T-helper 17 cell (primary cell): ENCODE results near the gene NINJ2. TPM values are rescaled to one million over a fixed set of nuclear protein-coding genes. Genes with fewer than 3 reads are reported as not detected.
A peak's percentile ranks its signal among the peaks of the same experiment; 100 is the strongest.
"Not testable (repeated sequence)": the region's sequence is repeated elsewhere in the genome, so short reads cannot be mapped to it uniquely, and the experiment has no call there.

ENCODE experiments used
- ATAC-seq: fragments of 150-1000 bp; cut with Tn5 transposase; 2 replicates; pipeline ENCODE4 v1.10.0; 2021; ENCODE audit warnings: mild to moderate bottlenecking, moderate library complexity
- DNase-seq, 3 donors: peaks; one replicate each; pipeline versions ENCODE4 v3.0.0 to v3.0.0-alpha.2; 2020 to 2021
- H3K9me3 ChIP-seq: one replicate; pipeline ENCODE4 v1.7.0; 2013; ENCODE audit warnings: low read length, mild to moderate bottlenecking; ENCODE audit not compliant: control insufficient read depth, poor library complexity, severe bottlenecking
- H3K27ac Mint-ChIP-seq: one replicate; pipeline ENCODE4 v1.8.0; 2022; ENCODE audit warnings: mild to moderate bottlenecking, moderate library complexity, mixed read lengths
- H3K27me3 Mint-ChIP-seq: one replicate; pipeline ENCODE4 v1.8.0; 2022; ENCODE audit warnings: mixed read lengths
- H3K36me3 Mint-ChIP-seq: one replicate; pipeline ENCODE4 v1.8.0; 2022; ENCODE audit warnings: low read depth, mixed read lengths
- H3K4me1 Mint-ChIP-seq: one replicate; pipeline ENCODE4 v1.8.0; 2022; ENCODE audit warnings: mild to moderate bottlenecking, mixed read lengths
- H3K4me3 Mint-ChIP-seq: one replicate; pipeline ENCODE4 v1.8.0; 2022; ENCODE audit warnings: mild to moderate bottlenecking, moderate library complexity, mixed read lengths
- total RNA-seq, 4 donors: library from RNA in 2 of 4; stranded (reverse) in 2 of 4; gene quantifications; one replicate each; pipeline ENCODE4 v1.2.3 and lab custom pipeline; 2022 to 2026

The NINJ2 gene
- total RNA-seq, 2 donors from 2014 or later = 6.1 to 6.3 TPM

GRCh38 chr12:578748-579419 lies 84.4 kb downstream of the NINJ2 start:
- peaks cover 5% of the 10 kb centered on the region for H3K36me3 Mint-ChIP-seq

GRCh38 chr12:577994-578747 lies 85.1 kb downstream of the NINJ2 start:
- not testable (repeated sequence) for H3K4me1 Mint-ChIP-seq, H3K36me3 Mint-ChIP-seq, H3K9me3 ChIP-seq, ATAC-seq, DNase-seq, H3K27me3 Mint-ChIP-seq, H3K4me3 Mint-ChIP-seq
- H3K27ac Mint-ChIP-seq = peak overlapping the region; percentile 21

More at GRCh38 chr12:578748-579419, 84.4 kb downstream of the NINJ2 start:
- Mint-ChIP-seq H3K27me3 (no peaks in the 10 kb centered on the region), H3K27ac (no peak overlapping the region), H3K4me3 (no peak overlapping the region), H3K4me1 (peaks cover 9% of the 10 kb centered on the region)
- DNase-seq (no peak), ATAC-seq (no peak)
- no peaks in the 10 kb centered on the region for H3K9me3 ChIP-seq

DNA sequence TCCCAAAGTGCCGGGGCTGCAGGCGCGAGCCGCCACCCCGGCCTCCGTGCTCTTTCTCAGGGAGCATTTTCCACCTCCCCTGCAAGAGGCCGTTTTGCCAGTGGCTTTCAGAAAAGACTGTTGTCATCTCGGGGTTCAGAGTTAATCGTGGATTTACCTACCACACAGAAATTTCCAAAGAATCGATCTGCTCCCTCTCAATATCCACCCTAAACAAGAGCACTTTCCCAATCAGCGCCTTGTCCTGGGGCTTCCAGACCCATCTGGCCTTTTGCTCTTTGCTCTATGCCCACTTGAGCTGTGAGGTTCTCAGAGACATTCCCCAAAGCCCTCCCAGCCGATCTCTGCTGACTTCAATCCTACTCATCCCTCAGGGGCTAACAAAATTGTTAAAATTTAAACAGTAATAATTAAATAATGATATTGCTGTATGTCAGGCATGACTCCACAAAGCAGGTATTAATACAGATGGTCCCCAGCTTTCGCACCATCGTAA lies 86.6 kb downstream of the NINJ2 start:
- no peaks in the 10 kb centered on the region for H3K9me3 ChIP-seq
- peak overlapping the region; percentile 15 for H3K4me3 Mint-ChIP-seq
- peaks cover 5% of the 10 kb centered on the region for H3K36me3 Mint-ChIP-seq
- H3K4me1 Mint-ChIP-seq = peaks cover 9% of the 10 kb centered on the region
- ATAC-seq (no peak), DNase-seq (no peak)
- H3K27me3 Mint-ChIP-seq = no peaks in the 10 kb centered on the region
- peak overlapping the region; percentile 61 for H3K27ac Mint-ChIP-seq

DNA sequence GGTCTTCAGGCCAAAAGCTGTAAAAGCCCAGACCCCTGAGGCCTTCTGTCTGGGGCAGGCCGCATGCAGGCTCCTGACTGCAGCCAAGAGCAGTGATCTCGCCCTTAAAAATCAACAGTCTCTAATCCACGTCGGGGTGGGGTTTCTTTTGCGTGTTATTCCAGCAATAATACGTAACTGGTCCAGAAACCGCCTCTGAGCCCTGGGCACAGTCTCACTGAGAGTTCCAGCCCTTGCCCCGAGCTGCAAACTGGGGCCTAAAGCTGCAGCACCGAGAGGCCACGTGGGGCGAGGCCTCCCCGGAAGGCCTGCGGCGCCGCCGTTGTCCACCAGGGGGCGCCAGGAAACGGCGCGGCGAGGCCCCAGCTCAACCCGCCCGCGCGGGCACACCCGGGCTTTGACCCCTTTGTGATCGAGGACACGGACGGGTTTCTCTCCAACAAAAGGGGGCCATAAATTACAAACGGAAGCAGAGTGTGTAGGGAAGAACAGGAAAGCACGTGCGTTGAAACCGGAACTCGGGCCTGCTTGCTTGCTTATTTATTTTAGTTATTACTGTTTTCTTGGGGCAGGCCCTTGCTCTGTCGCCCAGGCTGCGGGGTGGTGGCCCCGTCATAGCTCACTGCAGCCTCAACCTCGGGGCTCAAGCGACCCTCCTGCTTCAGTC lies 87.2 kb downstream of the NINJ2 start:
- peaks cover 5% of the 10 kb centered on the region for H3K36me3 Mint-ChIP-seq
- DNase-seq (peak; percentile 78 to 91 (median 81)), ATAC-seq (peak; percentile 99)
- peak overlapping the region; percentile 61 for H3K27ac Mint-ChIP-seq
- peaks cover 9% of the 10 kb centered on the region for H3K4me1 Mint-ChIP-seq
- H3K9me3 ChIP-seq = no peaks in the 10 kb centered on the region
- H3K27me3 Mint-ChIP-seq = no peaks in the 10 kb centered on the region
- H3K4me3 Mint-ChIP-seq = peak overlapping the region; percentile 68

- Mint-ChIP-seq H3K4me3 (peak overlapping the region; percentile 36), H3K27me3 (no peaks in the 10 kb centered on the region), H3K4me1 (peaks cover 3% of the 10 kb centered on the region), H3K27ac (peak overlapping the region; percentile 29), H3K36me3 (no peaks in the 10 kb centered on the region)
- H3K9me3 ChIP-seq = no peaks in the 10 kb centered on the region
- DNase-seq (no peak), ATAC-seq (no peak)
Observed at GRCh38 chr12:575129-575502, 88.1 kb downstream of the NINJ2 start.

DNA sequence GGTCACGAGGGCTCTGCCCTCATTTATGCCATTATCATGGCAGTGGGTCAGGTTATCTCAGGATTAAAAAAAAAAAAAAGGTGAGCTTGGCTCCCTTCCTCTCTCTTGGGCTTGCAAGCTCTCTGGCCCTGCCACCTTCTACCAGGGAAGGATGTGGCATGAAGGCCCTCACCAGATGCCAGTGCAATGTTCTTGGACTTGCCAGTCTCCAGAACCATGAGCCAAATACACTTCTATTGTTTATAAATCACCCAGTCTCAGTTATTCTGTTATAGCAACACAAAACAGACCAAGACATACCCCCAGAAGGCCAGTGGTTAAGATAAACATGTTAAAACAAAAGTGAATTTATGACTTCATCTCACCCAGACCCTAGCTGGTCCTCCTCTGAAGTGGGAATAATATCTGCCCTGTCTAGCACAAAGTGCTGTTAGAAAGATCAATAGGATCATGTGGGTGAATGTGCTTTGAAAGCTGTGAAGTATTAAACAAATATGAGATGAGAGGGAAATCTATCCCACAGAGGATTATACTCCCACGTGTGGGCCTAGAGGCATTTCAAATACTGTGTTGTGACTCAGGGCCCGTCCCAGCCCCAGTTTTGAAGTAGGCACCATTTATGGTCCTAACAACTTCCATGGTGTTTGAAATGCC lies 88.6 kb downstream of the NINJ2 start:
- ATAC-seq = no peak
- no peak for DNase-seq
- Mint-ChIP-seq H3K36me3 (no peaks in the 10 kb centered on the region), H3K27ac (peak overlapping the region; percentile 29), H3K27me3 (no peaks in the 10 kb centered on the region), H3K4me1 (peaks cover 6% of the 10 kb centered on the region), H3K4me3 (peak overlapping the region; percentile 36)
- H3K9me3 ChIP-seq = no peaks in the 10 kb centered on the region

GRCh38 chr12:573232-573631 lies 90.0 kb downstream of the NINJ2 start:
- ATAC-seq (no peak), DNase-seq (no peak)
- H3K9me3 ChIP-seq = no peaks in the 10 kb centered on the region
- H3K36me3 Mint-ChIP-seq = no peaks in the 10 kb centered on the region
- H3K27ac Mint-ChIP-seq = no peak overlapping the region
- peak overlapping the region; percentile 49 for H3K4me3 Mint-ChIP-seq
- H3K27me3 Mint-ChIP-seq = no peaks in the 10 kb centered on the region
- H3K4me1 Mint-ChIP-seq = peaks cover 13% of the 10 kb centered on the region

DNA sequence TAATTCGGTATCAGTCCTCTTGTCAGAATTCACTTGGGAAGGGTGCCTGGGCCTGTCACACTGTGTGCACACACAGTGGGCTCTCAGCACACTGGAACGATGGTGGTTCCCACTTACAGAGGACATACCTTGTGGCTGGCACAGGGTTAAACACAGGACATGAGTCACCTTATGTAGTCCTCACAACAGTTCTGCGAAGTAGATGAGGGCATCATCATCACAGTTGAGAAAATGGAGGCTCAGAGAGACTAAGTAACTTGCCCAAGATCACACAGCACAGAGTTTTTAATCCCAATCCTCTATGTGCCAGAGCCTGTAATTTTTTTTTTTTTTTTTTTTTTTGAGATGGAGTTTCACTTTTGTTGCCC lies 90.7 kb downstream of the NINJ2 start:
- H3K9me3 ChIP-seq = no peaks in the 10 kb centered on the region
- ATAC-seq (no peak), DNase-seq (no peak)
- Mint-ChIP-seq H3K27ac (no peak overlapping the region), H3K36me3 (no peaks in the 10 kb centered on the region), H3K4me3 (no peak overlapping the region), H3K27me3 (no peaks in the 10 kb centered on the region), H3K4me1 (peaks cover 15% of the 10 kb centered on the region)

GRCh38 chr12:571795-572531 lies 91.3 kb downstream of the NINJ2 start:
- Mint-ChIP-seq H3K4me1 (peaks cover 20% of the 10 kb centered on the region), H3K27ac (no peak overlapping the region), H3K4me3 (peak overlapping the region; percentile 59), H3K27me3 (no peaks in the 10 kb centered on the region), H3K36me3 (no peaks in the 10 kb centered on the region)
- no peaks in the 10 kb centered on the region for H3K9me3 ChIP-seq
- no peak for ATAC-seq
- DNase-seq = no peak

DNA sequence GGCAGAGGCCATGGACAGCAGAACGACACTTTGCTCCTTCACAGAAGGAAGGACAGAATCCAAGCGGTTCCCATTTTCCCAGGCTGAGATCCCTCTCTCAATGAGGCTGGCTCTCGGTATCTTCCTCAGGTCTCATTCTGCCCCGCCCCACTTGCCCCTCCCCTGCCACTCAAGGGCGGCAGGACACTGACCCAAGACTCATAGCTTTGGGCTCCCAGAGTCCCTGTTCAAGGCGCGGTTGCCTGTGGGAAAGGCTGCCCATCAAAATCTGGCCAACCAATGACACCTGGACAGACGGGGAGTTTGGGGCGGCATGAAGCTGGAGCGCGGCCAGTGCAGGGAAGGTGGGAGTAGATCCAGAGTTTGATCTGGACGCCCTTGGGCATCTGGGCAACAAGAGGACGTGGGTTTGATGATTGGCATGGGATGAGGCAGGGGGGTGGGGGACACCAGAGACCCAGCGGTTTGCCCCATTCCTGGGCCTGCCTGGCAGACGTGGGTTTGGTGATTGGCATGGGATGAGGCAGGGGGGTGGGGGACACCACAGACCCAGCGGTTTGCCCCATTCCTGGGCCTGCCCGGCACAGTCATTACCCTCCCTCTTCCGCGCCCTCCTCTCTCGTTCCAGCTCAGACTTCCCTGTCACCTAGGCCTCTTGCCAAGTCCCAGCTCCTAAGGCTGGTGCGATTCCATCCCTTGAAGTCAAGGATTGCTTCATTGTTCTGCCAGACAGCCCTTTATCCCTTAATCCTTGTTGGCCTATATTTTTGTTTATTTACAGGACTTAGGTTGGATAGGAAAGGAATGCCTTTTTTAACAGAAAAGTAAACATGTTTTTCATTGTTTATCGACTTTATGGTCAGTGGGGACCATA lies 92.1 kb downstream of the NINJ2 start:
- no peak for ATAC-seq
- H3K36me3 Mint-ChIP-seq = no peaks in the 10 kb centered on the region

DNA sequence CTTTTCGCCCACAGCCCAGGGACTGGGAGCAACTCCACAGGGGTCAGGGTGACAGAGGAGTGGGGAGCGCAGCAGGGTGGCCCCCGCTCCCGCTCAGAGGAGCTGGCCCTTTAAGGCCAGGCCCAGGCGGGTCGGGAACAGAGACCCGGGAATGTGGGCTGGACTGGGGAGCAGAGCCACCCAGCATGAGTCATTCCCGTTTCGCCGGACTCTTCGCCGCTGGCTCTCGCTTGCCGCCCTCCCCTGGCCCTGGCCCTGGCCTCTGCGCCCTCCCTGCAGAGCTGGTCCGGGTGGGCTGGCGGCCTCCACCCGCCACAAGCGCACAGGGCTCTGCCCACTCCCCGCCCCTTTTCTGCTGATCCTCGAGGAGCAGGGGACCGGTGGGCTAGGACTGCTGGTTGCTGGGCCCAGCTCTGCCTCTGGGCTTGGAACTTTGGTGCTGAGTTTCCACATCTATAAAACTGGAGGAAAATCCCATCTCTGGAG lies 92.8 kb downstream of the NINJ2 start:
- no peaks in the 10 kb centered on the region for H3K27me3 Mint-ChIP-seq
- DNase-seq (no peak), ATAC-seq (no peak)
- no peak overlapping the region for H3K27ac Mint-ChIP-seq
- peak overlapping the region; percentile 59 for H3K4me3 Mint-ChIP-seq
- no peaks in the 10 kb centered on the region for H3K9me3 ChIP-seq
- peaks cover 29% of the 10 kb centered on the region for H3K4me1 Mint-ChIP-seq
- H3K36me3 Mint-ChIP-seq = no peaks in the 10 kb centered on the region

More for the DNA sequence above, 92.1 kb downstream of the NINJ2 start:
- no peak for DNase-seq
- H3K4me3 Mint-ChIP-seq = peak overlapping the region; percentile 59
- peaks cover 22% of the 10 kb centered on the region for H3K4me1 Mint-ChIP-seq
- H3K27me3 Mint-ChIP-seq = no peaks in the 10 kb centered on the region
- no peak overlapping the region for H3K27ac Mint-ChIP-seq
- no peaks in the 10 kb centered on the region for H3K9me3 ChIP-seq
